ENCODE data around the gene MEX3C.

MEX3C gene

GRCh38 chr18:51197661-51198424 is at the start of gene MEX3C:
Gene MEX3C, minus strand, starts transcription at chr18:51197681. Its CDS starts 361 bp downstream, at chr18:51197320.
- peak; percentile 99 for DNase-seq (ENCODE audit: low read depth in 2 of 3, low spot score in 1 of 3)

- no peak for DNase-seq (ENCODE audit: low read depth in 2 of 3, low spot score in 1 of 3)
These were observed 43.7 kb upstream of the MEX3C start for GRCh38 chr18:51241226-51241625.

GRCh38 chr18:51236225-51236624 is 38.7 kb upstream of the MEX3C start:
- no peak for DNase-seq (ENCODE audit: low read depth in 2 of 3, low spot score in 1 of 3)

- DNase-seq (ENCODE audit: low read depth in 2 of 3, low spot score in 1 of 3), result peak; percentile 16 to 44 (median 19)
These were observed 37.7 kb upstream of the MEX3C start for GRCh38 chr18:51235009-51235789.

- DNase-seq (ENCODE audit: low read depth in 2 of 3, low spot score in 1 of 3), result no peak
These were observed 36.9 kb upstream of the MEX3C start for GRCh38 chr18:51234117-51235008.

- DNase-seq (ENCODE audit: low read depth in 2 of 3, low spot score in 1 of 3), result no peak
These were observed 31.8 kb upstream of the MEX3C start for GRCh38 chr18:51229328-51229727.

- DNase-seq (ENCODE audit: low read depth in 2 of 3, low spot score in 1 of 3), result no peak
These were observed 30.2 kb upstream of the MEX3C start for GRCh38 chr18:51227660-51228059.

- no peak for DNase-seq (ENCODE audit: low read depth in 2 of 3, low spot score in 1 of 3)
These were observed 29.3 kb upstream of the MEX3C start for GRCh38 chr18:51226587-51227350.

- no peak for DNase-seq (ENCODE audit: low read depth in 2 of 3, low spot score in 1 of 3)
These were observed 28.6 kb upstream of the MEX3C start for GRCh38 chr18:51226068-51226467.

GRCh38 chr18:51212606-51213005 is 15.1 kb upstream of the MEX3C start:
- DNase-seq (ENCODE audit: low read depth in 2 of 3, low spot score in 1 of 3), result no peak

GRCh38 chr18:51211552-51211951 is 14.1 kb upstream of the MEX3C start:
- DNase-seq (ENCODE audit: low read depth in 2 of 3, low spot score in 1 of 3), result peak; percentile 26 to 46 (median 44)

GRCh38 chr18:51196811-51197660 is 445 bp downstream of the MEX3C start:
- DNase-seq (ENCODE audit: low read depth in 2 of 3, low spot score in 1 of 3), result peak in 2 of 3 donors; percentile 22 to 28

GRCh38 chr18:51196118-51196810 is 1.2 kb downstream of the MEX3C start:
- DNase-seq (ENCODE audit: low read depth in 2 of 3, low spot score in 1 of 3), result peak in 2 of 3 donors; percentile 15 to 51

- DNase-seq (ENCODE audit: low read depth in 2 of 3, low spot score in 1 of 3), result peak in 1 of 3 donors; percentile 12
These were observed 1.9 kb downstream of the MEX3C start for GRCh38 chr18:51195451-51196117.

- no peak for DNase-seq (ENCODE audit: low read depth in 2 of 3, low spot score in 1 of 3)
These were observed 2.4 kb downstream of the MEX3C start for GRCh38 chr18:51195086-51195450.

GRCh38 chr18:51194604-51195003 is 2.9 kb downstream of the MEX3C start:
- no peak for DNase-seq (ENCODE audit: low read depth in 2 of 3, low spot score in 1 of 3)

GRCh38 chr18:51193621-51194287 is 3.7 kb downstream of the MEX3C start:
- no peak for DNase-seq (ENCODE audit: low read depth in 2 of 3, low spot score in 1 of 3)

GRCh38 chr18:51192696-51193095 is 4.8 kb downstream of the MEX3C start:
- DNase-seq (ENCODE audit: low read depth in 2 of 3, low spot score in 1 of 3), result no peak

Data from stimulated activated CD4-positive, alpha-beta T cell treated with anti-CD3 and anti-CD28 coated beads, Interleukin-12 subunit alpha, Interleukin-12 subunit beta, amount 100 ng/mL, for 48 hours (primary cell).